GM18868 (cell line): Measurements from ENCODE around the gene SYT5.
"Not testable (repeated sequence)": the region's sequence is repeated elsewhere in the genome, so short reads cannot be mapped to it uniquely, and the experiment has no call there.

ENCODE experiments used
- ATAC-seq: cut with Tn5 transposase; IDR thresholded peaks from one replicate; pipeline ENCODE4 v1.9.1; 2021; ENCODE audit warnings: mild to moderate bottlenecking, moderate library complexity; ENCODE audit not compliant: unreplicated experiment

Gene SYT5

DNA sequence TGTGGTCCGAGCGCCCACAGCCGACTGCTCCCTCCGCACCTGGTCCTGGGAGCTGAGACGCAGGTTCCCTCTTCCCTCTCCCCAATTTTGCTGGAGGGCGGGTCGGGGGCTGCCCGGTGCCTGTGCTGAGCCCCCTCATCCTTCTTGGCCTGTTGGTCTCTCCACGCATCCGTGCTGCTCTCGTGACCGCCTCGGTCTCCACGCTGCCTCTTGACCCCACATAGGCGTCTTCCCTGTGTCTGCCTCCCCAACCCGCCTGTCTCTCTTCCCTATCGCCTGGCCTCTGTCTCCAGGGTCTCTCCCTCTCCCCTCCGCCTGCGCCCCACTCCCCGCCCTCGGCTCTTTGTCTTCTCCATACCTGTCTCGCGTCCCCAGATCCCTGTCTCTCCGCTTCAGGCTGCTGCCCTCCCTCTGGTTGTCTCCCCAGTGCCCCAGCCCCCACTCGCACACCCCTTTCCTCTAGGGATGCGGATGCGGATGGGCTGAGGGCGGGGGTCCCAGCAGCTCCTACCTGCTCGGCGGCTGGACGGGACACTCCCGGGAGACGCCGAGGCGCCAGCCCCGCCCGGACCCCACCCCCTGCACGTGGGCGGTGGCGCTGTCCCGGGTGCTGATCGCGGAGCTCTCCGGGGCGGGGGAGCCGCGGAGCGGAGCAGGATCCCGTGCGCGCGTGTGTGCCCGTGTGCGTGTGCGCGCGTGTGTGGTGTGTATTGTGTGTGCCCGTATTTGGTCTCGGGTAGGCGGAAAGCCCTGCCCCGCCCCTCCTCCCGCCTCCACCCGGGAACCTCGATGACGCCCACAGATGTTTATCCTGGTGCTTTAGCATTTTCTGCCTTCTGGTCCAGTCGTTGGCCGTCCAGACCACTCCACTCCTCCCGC is at the start of gene SYT5:
Gene SYT5, minus strand, starts transcription at position 684 of the 879 bp plus-strand sequence. CDS start 1,248 bp downstream, outside the sequence.
- no peak for ATAC-seq

- no peak for ATAC-seq
Measured at GRCh38 chr19:55229789-55230182, 49.7 kb upstream of the SYT5 start.

DNA sequence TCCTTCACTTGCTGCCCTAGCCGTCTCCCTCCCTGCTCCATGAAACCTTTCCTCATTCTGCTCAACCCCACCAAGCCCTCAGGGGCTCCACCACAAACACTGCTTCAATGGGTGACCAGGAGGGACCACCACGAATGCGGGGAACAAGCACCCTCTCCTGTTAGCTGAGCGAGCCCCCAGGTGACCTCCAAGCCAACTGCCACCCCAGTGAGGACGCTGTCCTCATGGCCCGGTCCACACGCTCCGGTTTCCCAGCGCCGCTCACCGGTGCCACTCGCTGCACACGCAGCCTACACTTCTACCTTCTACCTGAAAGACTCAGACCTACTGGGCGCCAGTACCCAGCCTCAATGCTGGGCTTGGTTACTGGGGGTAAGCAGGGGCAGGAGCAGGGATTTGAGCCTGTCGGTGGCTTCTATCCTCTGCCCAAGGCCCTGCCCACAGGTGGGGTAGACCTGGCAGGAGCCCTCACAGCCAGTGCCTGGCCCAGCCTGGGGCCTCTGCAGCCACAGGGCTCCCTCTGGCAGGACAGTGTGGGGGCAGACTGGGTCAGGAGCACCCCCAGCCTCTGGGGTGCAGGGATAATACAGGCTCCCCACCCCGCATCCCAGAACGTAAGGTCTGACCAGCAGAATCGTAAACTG is 49.2 kb upstream of the SYT5 start:
- ATAC-seq: no peak

DNA sequence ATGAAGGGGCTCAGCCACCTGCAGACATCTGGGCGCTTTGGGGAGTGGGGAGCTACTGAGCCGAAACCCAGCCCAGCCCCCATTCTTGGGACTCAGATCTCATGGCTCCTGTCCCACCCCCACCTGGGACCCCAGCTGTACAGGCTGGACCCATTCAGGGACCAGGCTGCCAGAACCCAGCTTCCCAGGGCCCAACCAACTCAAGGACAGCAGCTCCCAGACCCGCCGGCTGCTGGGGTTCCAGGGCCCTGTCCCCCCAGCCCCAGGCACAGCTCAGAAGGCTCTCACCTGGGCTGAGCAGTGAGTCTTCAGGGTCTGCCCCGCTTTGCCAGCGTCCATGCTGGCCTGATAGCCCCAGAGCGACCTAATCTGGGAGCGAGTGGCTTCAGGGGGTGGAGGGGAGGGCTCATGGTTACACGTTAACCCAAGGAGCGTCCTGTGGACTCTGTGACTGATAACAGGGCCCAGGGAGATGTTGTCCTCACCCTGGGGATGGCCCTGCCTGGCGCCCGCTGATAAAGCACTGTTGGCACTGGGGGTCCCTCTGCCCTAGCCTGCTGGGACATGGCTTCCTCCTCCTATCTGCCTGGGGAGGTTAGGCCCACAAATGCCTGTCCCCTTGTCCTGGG is 48.4 kb upstream of the SYT5 start, which contains the start of gene TMEM86B:
Gene TMEM86B, minus strand, starts transcription at position 361 of the 629 bp plus-strand sequence. Its CDS starts 22 bp downstream, at position 339.
- ATAC-seq: no peak

DNA sequence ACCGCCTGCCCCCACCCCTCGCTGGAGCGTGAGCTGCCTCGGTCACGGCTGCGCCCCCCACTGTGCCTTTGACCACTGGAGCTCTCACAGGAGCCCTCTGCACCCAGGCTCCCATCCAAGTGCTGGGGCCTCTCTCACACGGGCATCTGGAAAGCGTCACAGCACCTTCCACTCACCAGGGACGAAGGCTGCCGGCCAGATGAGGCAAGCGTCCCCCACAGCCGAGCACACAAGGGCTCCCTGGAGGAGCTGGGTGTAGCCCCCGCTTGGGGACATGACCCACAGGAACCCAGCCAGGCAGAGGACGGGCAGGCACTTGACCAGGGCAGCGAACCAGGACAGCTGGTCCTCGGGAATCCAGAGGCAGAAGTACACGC is 47.9 kb upstream of the SYT5 start:
- ATAC-seq: no peak

- ATAC-seq: no peak
Measured at GRCh38 chr19:55227241-55228014, 47.3 kb upstream of the SYT5 start.

DNA sequence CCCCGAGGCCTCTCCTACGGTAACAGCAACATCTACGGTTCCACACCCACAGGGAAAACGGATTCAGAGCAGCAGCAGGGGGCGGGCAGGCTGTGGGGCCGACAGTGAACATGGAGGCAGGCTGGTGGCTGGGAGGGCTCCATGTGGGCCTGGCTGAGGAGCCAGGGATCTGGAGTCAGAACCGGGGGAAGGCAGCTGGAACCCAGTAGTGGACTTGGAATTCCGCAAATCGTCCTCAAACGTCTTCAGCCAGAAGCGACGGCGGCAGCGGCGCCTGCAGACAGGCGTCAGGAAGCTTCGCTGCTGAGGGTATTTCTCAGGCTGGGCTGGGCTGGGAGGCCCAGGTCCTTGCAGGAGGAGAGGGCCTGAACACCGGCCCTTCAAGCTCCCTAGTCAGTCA is 46.7 kb upstream of the SYT5 start:
- no peak for ATAC-seq

GRCh38 chr19:55226273-55226672 is 46.2 kb upstream of the SYT5 start:
- no peak for ATAC-seq

DNA sequence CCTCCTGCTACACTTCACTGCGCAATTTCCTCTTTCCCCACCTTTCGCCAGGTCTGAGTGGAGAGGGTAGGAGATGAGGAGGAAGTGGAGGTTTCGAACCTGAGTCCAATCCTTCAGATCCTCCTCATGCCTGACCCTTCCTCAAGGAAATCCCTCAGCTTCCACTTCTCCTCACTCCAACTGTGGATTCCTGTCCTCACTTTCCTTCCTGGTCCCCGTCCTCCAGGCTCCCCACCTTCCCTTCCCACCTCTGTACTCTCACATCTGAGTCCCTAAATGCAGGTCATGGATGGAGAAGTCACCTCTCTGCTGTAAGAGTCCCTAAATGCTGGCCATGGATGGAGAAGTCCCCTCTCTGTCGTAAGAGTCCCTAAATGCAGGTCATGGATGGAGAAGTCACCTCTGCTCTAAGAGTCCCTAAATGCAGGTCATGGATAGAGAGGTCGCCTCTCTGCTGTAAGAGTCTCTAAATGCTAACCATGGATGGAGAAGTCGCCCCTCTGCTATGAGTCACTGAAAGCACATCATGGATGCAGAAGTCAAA is 45.4 kb upstream of the SYT5 start:
- no peak for ATAC-seq

DNA sequence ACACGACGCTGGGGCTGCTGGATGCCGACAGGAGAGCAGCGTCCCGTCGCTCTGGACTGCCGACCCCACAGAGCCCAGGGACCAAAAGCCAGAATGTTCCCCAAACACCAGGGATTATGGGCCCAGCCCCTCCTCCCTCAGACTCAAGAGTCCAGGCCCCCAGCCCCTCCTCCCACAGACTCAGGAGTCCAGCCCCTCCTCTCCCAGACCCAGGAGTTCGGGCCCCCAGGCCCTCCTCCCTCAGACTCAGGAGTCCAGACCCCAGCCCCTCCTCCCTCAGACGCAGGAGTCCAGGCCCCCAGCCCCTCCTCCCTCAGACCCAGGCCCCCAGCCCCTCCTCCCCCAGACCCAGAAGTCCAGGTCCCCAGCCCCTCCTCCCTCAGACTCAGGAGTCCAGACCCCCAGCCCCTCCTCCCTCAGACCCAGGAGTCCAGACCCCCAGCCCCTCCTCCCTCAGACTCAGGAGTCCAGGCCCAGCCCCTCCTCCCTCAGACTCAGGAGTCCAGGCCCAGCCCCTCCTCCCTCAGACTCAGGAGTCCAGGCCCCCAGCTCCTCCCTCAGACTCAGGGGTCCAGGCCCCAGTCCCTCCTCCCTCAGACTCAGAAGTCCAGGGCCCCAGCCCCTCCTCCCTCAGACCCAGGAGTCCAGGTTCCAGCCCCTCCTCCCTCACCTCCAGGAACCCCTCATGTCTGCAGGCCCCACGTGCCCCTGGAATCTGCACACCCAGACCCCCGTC is 44.8 kb upstream of the SYT5 start:
- not testable (repeated sequence) for ATAC-seq

DNA sequence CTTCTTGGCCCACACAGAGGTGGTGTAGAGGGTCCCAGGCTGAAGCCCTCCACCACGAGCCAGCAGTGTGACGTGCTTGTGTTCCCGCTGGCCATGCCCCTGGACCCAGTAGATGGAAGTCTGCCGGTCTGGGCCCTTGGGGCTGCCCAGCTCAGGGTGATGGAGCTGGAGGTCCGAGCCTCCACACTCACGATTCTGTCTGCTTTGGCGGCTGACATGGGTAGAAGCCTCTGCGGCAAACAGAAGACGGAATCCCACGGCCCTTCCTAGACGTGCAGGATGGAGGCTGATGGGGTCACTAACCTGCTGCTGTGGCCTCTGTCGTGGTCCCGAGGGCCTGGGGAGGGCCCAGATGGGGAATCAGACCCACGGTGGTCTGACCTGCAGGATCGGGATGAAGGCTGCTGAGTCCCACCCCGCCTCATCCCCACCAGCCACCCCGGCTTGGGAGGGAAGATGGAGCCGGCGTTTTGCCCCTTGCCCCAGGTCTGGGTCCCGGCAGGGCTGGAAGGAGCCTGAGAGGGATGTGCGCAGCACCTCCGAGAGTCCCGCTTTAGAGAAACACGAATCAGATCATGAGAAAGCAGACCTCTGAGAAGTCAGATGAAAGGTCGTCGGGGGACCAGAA is 44.1 kb upstream of the SYT5 start:
- no peak for ATAC-seq

DNA sequence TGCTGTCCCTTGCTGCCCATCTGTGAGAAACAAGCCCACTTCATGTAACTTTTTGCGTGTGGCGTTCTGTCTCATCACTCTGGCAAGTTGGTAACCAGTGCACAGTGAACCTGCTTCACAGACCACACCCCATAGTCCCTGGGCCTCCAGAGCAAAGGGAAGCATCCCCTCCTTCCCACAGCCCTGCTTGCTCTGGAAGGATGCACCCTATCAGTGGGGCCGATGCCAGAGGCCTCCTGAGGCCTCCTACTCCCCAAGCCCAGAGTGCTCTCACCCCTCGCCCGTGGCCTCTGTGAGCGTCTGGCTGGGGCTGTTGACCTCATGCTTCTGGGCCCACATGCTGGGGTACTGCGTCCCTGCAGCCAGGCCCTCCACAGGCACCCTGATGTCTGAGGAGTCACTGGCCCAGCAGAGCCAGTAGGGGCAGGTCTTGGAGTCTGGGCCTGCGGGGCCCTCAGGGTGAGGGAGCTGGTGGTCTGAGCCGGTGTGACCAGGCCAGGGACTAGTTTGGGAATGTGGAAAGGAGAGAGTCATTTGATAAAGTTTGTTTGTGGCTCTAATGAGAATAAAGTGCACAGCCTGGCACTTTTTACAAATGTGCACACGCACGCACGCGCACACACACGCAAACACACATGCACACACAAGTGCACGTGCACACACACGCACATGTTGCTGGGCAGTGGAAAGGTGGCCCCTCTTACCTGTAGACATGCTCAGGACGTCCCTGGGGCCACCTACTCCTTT is 43.4 kb upstream of the SYT5 start:
- ATAC-seq: no peak

DNA sequence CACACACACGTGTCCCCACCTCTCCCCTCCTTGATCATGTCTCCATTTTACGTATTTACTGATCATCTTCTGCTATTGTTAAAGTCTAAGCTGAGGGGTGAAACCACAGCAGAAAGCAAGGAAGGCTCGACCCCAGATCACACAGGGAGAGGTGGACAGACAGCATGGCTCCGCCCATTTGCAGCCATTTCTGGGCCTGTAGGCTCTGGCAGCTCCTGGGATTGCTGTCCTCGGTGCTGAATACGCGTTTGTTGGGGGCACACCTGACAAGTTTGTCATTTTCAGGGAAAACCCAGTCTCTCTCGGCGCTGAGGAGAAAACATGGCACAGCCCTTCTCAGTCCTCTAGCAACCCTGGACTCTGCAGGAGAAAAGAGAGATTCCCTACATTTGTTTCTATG is 40.4 kb upstream of the SYT5 start:
- no peak for ATAC-seq

GRCh38 chr19:55216461-55217198 is 36.5 kb upstream of the SYT5 start:
- ATAC-seq: no peak

GRCh38 chr19:55213547-55213946 is 33.5 kb upstream of the SYT5 start:
- ATAC-seq: no peak

- no peak for ATAC-seq
Measured at GRCh38 chr19:55212447-55212846, 32.4 kb upstream of the SYT5 start.

- ATAC-seq: no peak
Measured at GRCh38 chr19:55209693-55210472, 29.8 kb upstream of the SYT5 start.
